Smooth muscle cell (in vitro differentiated cells): Measurements from ENCODE around the gene CPTP. TPM values are rescaled to one million over a fixed set of nuclear protein-coding genes. Genes with fewer than 3 reads are reported as not detected.

Experiments
- DNase-seq: peaks from one replicate; lab custom pipeline; 2025; ENCODE audit not compliant: unreplicated experiment; lab: John Stamatoyannopoulos, UW
- H2AFZ ChIP-seq: fragments of 200-600 bp; sonication (generic); 2 replicates; pipeline ENCODE4 v1.6.0; 2016; ENCODE audit warnings: antibody characterized with exemption, low read depth, mild to moderate bottlenecking
- H3F3A ChIP-seq: fragments of 200-600 bp; sonication (generic); 2 replicates; pipeline ENCODE4 v1.6.0; 2017; ENCODE audit warnings: antibody characterized with exemption, low read depth
- H3K27ac ChIP-seq: fragments of 200-600 bp; sonication (generic); 2 replicates; pipeline ENCODE4 v1.5.1; 2016; ENCODE audit warnings: low read depth, mild to moderate bottlenecking
- H3K27me3 ChIP-seq: fragments of 200-600 bp; sonication (generic); 2 replicates; pipeline ENCODE4 v1.6.1; 2016; ENCODE audit warnings: low read depth, mild to moderate bottlenecking
- H3K36me3 ChIP-seq: fragments of 200-600 bp; sonication (generic); 2 replicates; pipeline ENCODE4 v1.5.1; 2016; ENCODE audit warnings: low read depth
- H3K4me1 ChIP-seq: fragments of 200-600 bp; sonication (generic); 2 replicates; pipeline ENCODE4 v1.5.1; 2016; ENCODE audit warnings: low read depth
- H3K4me2 ChIP-seq: fragments of 200-600 bp; sonication (generic); 2 replicates; pipeline ENCODE4 v1.6.0; 2016; ENCODE audit warnings: mild to moderate bottlenecking
- H3K4me3 ChIP-seq: fragments of 200-600 bp; sonication (generic); 2 replicates; pipeline ENCODE4 v1.5.1; 2016; ENCODE audit warnings: mild to moderate bottlenecking
- H3K79me2 ChIP-seq: fragments of 200-600 bp; sonication (generic); 2 replicates; pipeline ENCODE4 v1.6.0; 2016; ENCODE audit warnings: low read depth, mild to moderate bottlenecking
- H3K9ac ChIP-seq: fragments of 200-600 bp; sonication (generic); 2 replicates; pipeline ENCODE4 v1.6.0; 2016; ENCODE audit warnings: low read depth
- H3K9me3 ChIP-seq: fragments of 200-600 bp; sonication (generic); replicated peaks from 2 replicates; pipeline ENCODE4 v1.5.1; 2016; ENCODE audit warnings: low read depth
- H4K20me1 ChIP-seq: fragments of 200-600 bp; sonication (generic); 2 replicates; pipeline ENCODE4 v1.6.0; 2016; ENCODE audit warnings: low read depth
- WGBS: methylation state at CpG from one replicate; pipeline ENCODE4 v1.1.7; 2016; ENCODE audit warnings: low lambda C conversion rate; 5-methylcytosine and 5-hydroxymethylcytosine counted together
- polyA plus RNA-seq: library from polyadenylated mRNA; unstranded; fragments of >200 nt; fragmentation: Nextera tagmentation; extraction: Ambion mirVana; gene quantifications from 2 replicates; pipeline ENCODE4 v1.2.1, GENCODE V29; 2016
- total RNA-seq: library from RNA; depleted of rRNA; stranded (reverse); fragments of >200 nt; gene quantifications from 2 replicates; pipeline ENCODE4 v1.2.3, GENCODE V29; 2014
- TF ChIP-seq, protein P1 (sequence below): fragments of 200-600 bp; sonication (generic); IDR thresholded peaks from 2 replicates; pipeline ENCODE4 v1.5.1; 2017; ENCODE audit warnings: borderline replicate concordance, mild to moderate bottlenecking, antibody characterized with exemption; ENCODE audit not compliant: insufficient read depth, poor library complexity, severe bottlenecking

Gene CPTP
- total and polyA plus RNA-seq, 2 experiments from 2014 or later = 16.2 to 34.3 TPM

DNA sequence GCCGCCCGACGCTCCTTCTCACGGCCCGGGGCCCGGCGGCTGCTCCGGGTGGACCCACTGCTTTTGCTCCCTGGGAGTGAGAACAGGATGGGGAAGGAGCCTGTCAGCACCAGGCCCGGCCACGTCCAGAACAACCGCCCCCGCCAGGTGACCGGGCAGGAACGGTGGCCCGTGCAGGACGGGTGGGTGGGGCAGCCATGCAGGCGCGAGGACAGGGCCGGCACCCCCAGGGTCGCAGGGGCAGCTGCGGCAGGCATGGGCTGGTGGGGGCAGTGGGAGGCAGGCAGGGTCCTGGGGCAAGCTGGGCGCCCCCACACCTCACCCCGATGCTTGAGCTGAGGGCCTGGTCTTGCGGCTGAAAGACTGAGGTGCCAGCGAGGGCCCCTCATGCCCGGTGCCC is 11.8 kb downstream of the CPTP start:
- Histone ChIP-seq H3K4me3 (no peak overlapping the region), H3K27me3 (no peaks in the 10 kb centered on the region), H2AFZ (no peak overlapping the region), H3K27ac (no peak overlapping the region), H3K4me2 (no peak overlapping the region), H3K4me1 (no peaks in the 10 kb centered on the region), H4K20me1 (peaks cover 21% of the 10 kb centered on the region), H3K79me2 (no peaks in the 10 kb centered on the region), H3F3A (no peaks in the 10 kb centered on the region), H3K9ac (no peak overlapping the region), H3K9me3 (no peaks in the 10 kb centered on the region), H3K36me3 (no peaks in the 10 kb centered on the region)
- no peak for DNase-seq
- 97% methylated on average over 26 of the region's 26 CpGs for WGBS
- TF ChIP-seq, protein P1, sequence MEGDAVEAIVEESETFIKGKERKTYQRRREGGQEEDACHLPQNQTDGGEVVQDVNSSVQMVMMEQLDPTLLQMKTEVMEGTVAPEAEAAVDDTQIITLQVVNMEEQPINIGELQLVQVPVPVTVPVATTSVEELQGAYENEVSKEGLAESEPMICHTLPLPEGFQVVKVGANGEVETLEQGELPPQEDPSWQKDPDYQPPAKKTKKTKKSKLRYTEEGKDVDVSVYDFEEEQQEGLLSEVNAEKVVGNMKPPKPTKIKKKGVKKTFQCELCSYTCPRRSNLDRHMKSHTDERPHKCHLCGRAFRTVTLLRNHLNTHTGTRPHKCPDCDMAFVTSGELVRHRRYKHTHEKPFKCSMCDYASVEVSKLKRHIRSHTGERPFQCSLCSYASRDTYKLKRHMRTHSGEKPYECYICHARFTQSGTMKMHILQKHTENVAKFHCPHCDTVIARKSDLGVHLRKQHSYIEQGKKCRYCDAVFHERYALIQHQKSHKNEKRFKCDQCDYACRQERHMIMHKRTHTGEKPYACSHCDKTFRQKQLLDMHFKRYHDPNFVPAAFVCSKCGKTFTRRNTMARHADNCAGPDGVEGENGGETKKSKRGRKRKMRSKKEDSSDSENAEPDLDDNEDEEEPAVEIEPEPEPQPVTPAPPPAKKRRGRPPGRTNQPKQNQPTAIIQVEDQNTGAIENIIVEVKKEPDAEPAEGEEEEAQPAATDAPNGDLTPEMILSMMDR = no peak

DNA sequence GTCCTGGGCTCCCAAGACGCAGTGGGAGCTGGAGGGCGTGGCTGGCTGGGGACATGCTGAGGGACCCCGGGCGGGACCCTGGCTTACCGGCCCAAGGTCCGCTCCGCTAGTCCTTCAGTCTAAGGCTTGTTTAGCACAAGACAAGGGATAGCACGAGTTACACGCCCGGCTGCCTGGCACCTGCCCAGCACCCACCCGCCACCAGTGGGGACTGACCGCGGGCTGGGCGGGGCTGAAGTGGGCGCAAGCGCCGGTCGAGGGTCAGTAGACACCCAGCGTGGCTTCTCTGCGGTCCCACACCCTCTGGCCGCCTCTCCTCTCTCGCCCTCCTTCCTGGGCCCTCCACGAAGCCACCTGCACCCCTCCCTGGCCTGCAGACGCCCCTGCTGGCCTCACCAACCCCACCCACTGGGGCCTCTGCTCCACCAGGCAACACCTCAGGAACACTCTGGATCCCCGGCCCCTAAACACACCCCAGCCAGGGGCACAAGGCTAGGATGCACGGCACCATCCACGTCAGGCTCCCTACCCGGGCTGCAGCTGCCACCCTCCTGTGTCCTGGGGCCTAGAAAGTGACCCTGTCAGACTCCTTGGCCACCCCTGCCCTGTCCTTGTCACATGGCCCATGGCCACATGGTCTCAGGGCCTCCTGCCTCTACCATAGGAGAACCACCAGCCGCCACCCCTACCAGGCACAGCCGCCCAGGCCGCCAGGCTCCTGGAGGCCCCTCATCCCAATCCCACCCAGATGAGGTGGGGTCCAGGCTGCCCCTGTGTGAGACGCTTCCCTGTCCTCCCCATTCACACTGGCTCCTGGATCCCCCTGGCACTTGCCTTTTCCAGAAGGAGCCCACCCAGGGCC is 12.6 kb downstream of the CPTP start:
- Histone ChIP-seq H2AFZ (no peak overlapping the region), H3K4me1 (no peaks in the 10 kb centered on the region), H3K27ac (no peak overlapping the region), H3F3A (no peaks in the 10 kb centered on the region), H3K4me3 (no peak overlapping the region), H3K9me3 (no peaks in the 10 kb centered on the region), H3K27me3 (no peaks in the 10 kb centered on the region), H3K79me2 (no peaks in the 10 kb centered on the region), H3K4me2 (no peak overlapping the region), H3K9ac (no peak overlapping the region), H3K36me3 (no peaks in the 10 kb centered on the region), H4K20me1 (peaks cover 28% of the 10 kb centered on the region)
- no peak for DNase-seq
- TF ChIP-seq, protein P1 = no peak
- 96% methylated on average over 23 of the region's 32 CpGs for WGBS

DNA sequence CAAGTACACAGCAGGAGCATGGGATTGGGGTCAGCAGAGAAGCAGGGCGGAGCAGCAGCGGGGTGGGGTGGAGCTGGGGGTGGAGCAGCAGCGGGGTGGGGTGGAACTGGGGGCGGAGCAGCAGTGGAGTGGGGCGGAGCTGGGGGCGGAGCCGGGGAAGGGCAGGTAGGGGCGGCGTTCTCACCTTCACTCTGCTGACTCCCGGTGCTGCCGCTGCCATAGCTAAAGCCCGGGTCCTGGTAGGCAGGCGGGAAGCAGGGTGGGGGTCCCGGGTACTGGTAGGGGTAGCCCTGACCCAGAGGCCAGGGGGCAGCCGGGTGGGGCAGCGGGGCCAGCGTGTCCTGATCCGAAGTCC is 13.2 kb downstream of the CPTP start:
- H4K20me1 ChIP-seq = peaks cover 34% of the 10 kb centered on the region
- no peak overlapping the region for H3K27ac ChIP-seq
- H3K79me2 ChIP-seq = no peaks in the 10 kb centered on the region
- H3K9ac ChIP-seq = no peak overlapping the region
- no peaks in the 10 kb centered on the region for H3F3A ChIP-seq
- TF ChIP-seq, protein P1 = no peak
- DNase-seq = no peak
- no peaks in the 10 kb centered on the region for H3K4me1 ChIP-seq
- H3K9me3 ChIP-seq = no peaks in the 10 kb centered on the region
- H3K36me3 ChIP-seq = no peaks in the 10 kb centered on the region
- no peak overlapping the region for H3K4me2 ChIP-seq
- 89% methylated on average over 7 of the region's 18 CpGs for WGBS
- no peak overlapping the region for H2AFZ ChIP-seq
- H3K4me3 ChIP-seq = no peak overlapping the region
- no peaks in the 10 kb centered on the region for H3K27me3 ChIP-seq

GRCh38 chr1:1338278-1338677 is 13.7 kb downstream of the CPTP start:
- Histone ChIP-seq H3F3A (no peaks in the 10 kb centered on the region), H3K79me2 (peaks cover 2% of the 10 kb centered on the region), H3K4me2 (no peak overlapping the region), H3K27me3 (no peaks in the 10 kb centered on the region), H3K27ac (no peak overlapping the region), H3K4me1 (no peaks in the 10 kb centered on the region), H3K9ac (no peak overlapping the region), H3K36me3 (no peaks in the 10 kb centered on the region), H4K20me1 (peaks cover 39% of the 10 kb centered on the region), H3K4me3 (no peak overlapping the region), H3K9me3 (no peaks in the 10 kb centered on the region), H2AFZ (no peak overlapping the region)
- WGBS = 96% methylated on average over 26 of the region's 36 CpGs
- TF ChIP-seq, protein P1 = no peak
- DNase-seq = no peak
